HFFc6 (cell line): ENCODE results near the gene TPO. TPM values are rescaled to one million over a fixed set of nuclear protein-coding genes. Genes with fewer than 3 reads are reported as not detected.

Experiments used
- DNase-seq: peaks from one replicate; pipeline ENCODE4 v3.0.0-alpha.2; 2018
- H3K27ac Mint-ChIP-seq: 2 replicates; pipeline ENCODE4 v1.8.0; 2020; ENCODE audit warnings: mild to moderate bottlenecking, mixed read lengths
- H3K27me3 Mint-ChIP-seq: 2 replicates; pipeline ENCODE4 v1.8.0; 2021; ENCODE audit warnings: mild to moderate bottlenecking, moderate library complexity, mixed read lengths; ENCODE audit not compliant: insufficient read depth
- H3K36me3 Mint-ChIP-seq: 2 replicates; pipeline ENCODE4 v1.8.0; 2021; ENCODE audit warnings: low read depth, mixed read lengths
- H3K4me1 Mint-ChIP-seq: 2 replicates; pipeline ENCODE4 v1.8.0; 2020; ENCODE audit warnings: low read depth, mixed read lengths
- H3K4me3 Mint-ChIP-seq: 2 replicates; pipeline ENCODE4 v1.8.0; 2020; ENCODE audit warnings: mild to moderate bottlenecking, moderate library complexity, mixed read lengths
- H3K9me3 Mint-ChIP-seq: 2 replicates; pipeline ENCODE4 v1.8.0; 2020; ENCODE audit warnings: mild to moderate bottlenecking, mixed read lengths
- total RNA-seq, 6 experiments: library from RNA; stranded (reverse); fragmentation: NEBNext Ultra II Directional; extraction: Animal tissue kit (Norgen Biotek cat#: 25700); gene quantifications; 2 replicates in 1 of 6; 3 replicates in 5 of 6; pipeline ENCODE4 v1.2.3, GENCODE V29; 2021
- TF ChIP-seq, protein P1 (sequence below): fragments of 200-600 bp; sonication (generic); IDR thresholded peaks from 2 replicates; pipeline ENCODE4 v1.5.0; 2021; ENCODE audit warnings: antibody characterized with exemption, mild to moderate bottlenecking

Gene TPO
- total RNA-seq, 6 experiments from 2014 or later, result not detected

DNA sequence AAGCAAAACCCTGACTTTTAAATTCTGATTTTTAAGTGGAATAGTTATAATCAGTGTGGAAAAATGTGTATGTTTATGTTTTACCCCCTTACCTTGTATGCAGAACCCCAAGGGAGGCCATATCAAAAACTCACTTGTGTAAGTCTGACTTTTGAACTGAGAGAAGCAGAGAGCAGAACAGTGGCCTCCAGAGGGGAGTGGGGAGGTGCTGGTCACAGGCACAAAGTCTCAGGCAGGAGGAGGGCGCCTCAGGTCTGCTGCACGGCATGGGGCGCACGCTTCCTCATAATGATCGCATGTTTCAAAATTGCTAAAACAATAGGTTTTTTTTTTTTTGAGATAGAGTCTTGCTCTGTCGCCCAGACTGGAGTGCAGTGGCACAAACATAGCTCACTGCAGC is 127.8 kb downstream of the TPO start:
- Mint-ChIP-seq H3K4me1 (peaks cover 19% of the 10 kb centered on the region), H3K4me3 (no peak overlapping the region), H3K27ac (no peak overlapping the region), H3K27me3 (no peaks in the 10 kb centered on the region), H3K36me3 (no peaks in the 10 kb centered on the region), H3K9me3 (no peaks in the 10 kb centered on the region)
- no peak for DNase-seq
- TF ChIP-seq, protein P1, sequence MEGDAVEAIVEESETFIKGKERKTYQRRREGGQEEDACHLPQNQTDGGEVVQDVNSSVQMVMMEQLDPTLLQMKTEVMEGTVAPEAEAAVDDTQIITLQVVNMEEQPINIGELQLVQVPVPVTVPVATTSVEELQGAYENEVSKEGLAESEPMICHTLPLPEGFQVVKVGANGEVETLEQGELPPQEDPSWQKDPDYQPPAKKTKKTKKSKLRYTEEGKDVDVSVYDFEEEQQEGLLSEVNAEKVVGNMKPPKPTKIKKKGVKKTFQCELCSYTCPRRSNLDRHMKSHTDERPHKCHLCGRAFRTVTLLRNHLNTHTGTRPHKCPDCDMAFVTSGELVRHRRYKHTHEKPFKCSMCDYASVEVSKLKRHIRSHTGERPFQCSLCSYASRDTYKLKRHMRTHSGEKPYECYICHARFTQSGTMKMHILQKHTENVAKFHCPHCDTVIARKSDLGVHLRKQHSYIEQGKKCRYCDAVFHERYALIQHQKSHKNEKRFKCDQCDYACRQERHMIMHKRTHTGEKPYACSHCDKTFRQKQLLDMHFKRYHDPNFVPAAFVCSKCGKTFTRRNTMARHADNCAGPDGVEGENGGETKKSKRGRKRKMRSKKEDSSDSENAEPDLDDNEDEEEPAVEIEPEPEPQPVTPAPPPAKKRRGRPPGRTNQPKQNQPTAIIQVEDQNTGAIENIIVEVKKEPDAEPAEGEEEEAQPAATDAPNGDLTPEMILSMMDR, result no peak

- H3K9me3 Mint-ChIP-seq, result no peaks in the 10 kb centered on the region
- no peaks in the 10 kb centered on the region for H3K27me3 Mint-ChIP-seq
- no peaks in the 10 kb centered on the region for H3K36me3 Mint-ChIP-seq
- DNase-seq, result no peak
- TF ChIP-seq, protein P1, result no peak
- peaks cover 22% of the 10 kb centered on the region for H3K4me1 Mint-ChIP-seq
- no peak overlapping the region for H3K4me3 Mint-ChIP-seq
- no peak overlapping the region for H3K27ac Mint-ChIP-seq
Observed at GRCh38 chr2:1541819-1542475, 128.7 kb downstream of the TPO start.

- no peak for DNase-seq
- H3K27me3 Mint-ChIP-seq, result no peaks in the 10 kb centered on the region
Observed at GRCh38 chr2:1542971-1543370, 129.7 kb downstream of the TPO start.

DNA sequence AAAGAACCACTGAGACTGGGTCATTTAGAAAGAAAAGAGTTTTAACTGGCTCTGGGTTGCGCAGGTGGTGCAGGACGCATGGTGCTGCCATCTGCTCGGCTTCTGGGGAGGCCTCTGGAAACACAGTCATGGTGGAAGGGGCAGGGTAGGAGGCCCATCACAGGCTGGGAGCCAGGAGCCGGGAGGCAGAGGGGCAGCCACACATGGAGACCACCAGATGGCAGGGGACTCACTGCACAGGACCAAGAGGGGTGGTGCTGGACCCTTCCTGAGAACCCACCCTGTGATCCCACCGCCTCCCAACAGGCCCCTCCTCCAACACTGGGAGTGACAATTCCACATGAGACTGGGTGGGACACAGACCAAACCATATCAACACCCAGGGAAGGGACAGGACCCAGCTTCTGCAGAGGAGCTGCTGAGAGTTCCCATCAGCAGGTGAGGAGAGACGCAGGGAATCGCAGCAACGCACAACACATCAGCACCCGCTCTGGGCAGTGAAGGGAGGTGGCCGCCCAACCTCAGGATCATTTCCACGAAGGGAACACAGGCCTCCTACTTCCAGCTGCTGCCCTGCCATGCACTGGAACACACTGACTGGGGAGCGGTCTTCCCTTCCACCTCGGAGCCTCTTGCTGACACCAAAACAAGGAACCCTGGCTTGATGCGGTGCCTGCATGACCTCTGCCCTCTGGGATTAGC is 130.7 kb downstream of the TPO start:
- H3K9me3 Mint-ChIP-seq, result no peaks in the 10 kb centered on the region
- H3K27me3 Mint-ChIP-seq, result no peaks in the 10 kb centered on the region
- no peak overlapping the region for H3K4me3 Mint-ChIP-seq
- H3K36me3 Mint-ChIP-seq, result no peaks in the 10 kb centered on the region
- no peak for DNase-seq
- TF ChIP-seq, protein P1, result peak; percentile 16; the same call in 1 of the 2 replicates
- peaks cover 22% of the 10 kb centered on the region for H3K4me1 Mint-ChIP-seq
- peak overlapping the region; percentile 64; the same call in 1 of the 2 replicates for H3K27ac Mint-ChIP-seq

More at GRCh38 chr2:1542971-1543370, 129.7 kb downstream of the TPO start:
- Mint-ChIP-seq H3K4me1 (peaks cover 22% of the 10 kb centered on the region), H3K36me3 (no peaks in the 10 kb centered on the region), H3K4me3 (no peak overlapping the region), H3K9me3 (no peaks in the 10 kb centered on the region), H3K27ac (no peak overlapping the region)
- TF ChIP-seq, protein P1, result no peak

DNA sequence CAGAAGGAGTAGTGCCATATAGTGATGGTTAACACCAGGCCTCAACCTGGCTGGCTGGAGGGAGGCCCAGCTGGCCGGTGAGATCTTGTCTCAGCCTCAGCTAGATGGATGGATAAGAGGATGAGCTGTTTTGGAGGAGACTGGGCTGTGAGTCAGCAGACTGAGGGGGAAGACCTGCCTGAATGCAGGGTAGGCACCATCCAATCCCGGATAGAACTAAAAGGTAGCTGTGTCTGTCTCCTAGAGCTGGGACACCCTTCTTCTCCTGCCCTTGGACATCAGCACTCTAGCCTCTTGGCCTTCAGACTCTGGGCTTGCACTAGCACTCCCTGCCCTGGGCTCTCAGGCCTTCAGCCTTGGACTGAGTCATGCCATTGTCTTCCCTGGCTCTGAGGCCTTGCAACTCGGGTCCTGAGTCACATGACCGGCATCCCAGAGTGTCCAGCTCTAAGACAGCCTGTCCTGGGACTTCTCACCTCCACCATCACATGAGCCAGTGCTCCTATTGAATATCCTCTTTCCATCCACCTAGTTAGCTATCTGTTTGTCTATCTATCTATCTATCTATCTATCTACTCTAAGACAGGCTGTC is 131.3 kb downstream of the TPO start:
- Mint-ChIP-seq H3K4me1 (peaks cover 26% of the 10 kb centered on the region), H3K4me3 (no peak overlapping the region), H3K27me3 (no peaks in the 10 kb centered on the region), H3K36me3 (no peaks in the 10 kb centered on the region), H3K9me3 (no peaks in the 10 kb centered on the region), H3K27ac (peak overlapping the region; percentile 64; the same call in 1 of the 2 replicates)
- DNase-seq, result peak; percentile 67
- TF ChIP-seq, protein P1, result no peak
